ENCODE measurements around the gene RNF112.

RNF112 gene

DNA sequence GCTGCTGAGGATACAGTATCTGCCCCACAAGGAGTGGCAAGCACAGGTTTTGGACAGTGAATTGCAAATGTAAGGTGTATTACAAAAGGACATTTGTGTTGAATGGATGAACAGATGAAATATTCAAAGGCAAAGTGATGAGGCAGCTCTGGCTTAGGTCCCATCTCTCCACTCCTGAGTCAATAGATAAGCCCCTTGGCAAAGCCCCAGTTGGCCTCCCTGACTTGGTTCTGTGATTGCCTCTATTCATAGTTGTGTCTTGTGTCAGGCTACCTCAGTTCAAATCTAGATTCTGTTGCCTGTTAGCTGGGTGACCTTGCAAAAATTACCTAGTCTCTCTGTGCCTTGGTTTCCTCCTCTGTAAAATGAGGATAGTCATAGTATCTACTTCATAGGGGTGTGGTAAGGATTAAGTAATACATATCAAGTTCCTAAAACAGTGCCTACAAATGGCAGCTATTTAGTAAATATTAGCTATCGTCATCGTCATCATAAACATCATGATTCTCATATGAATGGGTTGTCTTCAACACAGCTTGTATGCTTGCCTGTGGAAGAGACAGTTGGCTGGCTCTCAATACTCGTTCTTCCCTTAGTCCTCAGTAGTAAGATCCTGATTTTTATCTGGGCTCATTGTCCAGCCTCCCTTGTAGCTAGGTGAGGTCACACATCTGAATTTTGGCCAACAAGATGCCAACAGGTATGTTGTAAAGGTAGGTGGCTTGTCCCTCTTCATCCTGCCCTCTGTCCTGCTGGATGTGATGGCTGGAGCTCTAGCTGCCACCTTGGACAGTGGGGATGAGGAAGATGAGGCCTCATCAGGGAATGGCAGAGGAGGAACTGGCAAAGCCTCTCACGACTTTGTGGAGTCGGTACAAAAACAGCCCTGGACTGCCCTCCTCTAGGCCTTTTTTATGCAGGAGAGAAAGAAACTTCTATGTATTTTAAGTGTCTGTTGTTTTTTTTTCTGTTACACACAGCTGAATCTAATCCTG lies 21.9 kb upstream of the RNF112 start:
- DNase-seq = peak; percentile 75

DNA sequence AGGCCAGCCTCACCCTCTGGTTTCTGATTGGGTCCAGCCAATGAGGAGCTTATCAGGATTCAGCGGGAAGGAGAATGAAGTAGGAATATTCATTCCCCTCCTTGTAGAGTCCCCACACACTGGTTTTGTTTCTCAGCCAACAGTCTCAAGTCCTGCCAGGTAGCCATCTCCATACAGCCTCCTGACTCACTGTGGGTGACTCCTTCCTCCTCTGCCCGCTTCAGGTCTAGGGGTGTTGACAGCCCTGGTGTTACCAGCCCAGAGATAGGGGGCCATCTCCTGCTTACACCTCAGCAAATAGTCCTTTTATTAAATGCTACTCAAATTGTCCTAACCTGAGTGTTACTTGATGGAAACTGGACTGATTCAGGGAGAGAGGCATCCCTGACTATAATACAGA lies 20.1 kb upstream of the RNF112 start:
- DNase-seq = no peak

DNA sequence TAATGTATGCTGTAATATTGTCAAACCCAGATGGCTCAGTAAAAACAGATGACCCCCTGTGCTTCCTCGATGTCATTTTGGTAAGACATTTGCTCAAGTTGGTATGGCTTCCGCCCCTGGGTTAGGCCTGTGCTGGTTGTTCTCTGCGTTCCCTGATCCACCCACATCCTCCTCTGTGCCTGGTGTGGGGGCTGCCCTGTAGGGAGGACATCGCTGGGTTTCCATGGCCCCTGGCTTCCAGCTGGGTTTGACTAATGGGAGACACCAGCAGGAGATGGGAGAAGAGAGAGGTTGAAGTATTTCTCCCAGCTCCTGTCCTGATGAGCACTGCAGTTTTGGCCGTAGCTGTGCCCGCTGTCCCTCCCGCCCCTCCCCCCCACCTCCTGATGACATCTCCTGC lies 19.6 kb upstream of the RNF112 start:
- DNase-seq = no peak

DNA sequence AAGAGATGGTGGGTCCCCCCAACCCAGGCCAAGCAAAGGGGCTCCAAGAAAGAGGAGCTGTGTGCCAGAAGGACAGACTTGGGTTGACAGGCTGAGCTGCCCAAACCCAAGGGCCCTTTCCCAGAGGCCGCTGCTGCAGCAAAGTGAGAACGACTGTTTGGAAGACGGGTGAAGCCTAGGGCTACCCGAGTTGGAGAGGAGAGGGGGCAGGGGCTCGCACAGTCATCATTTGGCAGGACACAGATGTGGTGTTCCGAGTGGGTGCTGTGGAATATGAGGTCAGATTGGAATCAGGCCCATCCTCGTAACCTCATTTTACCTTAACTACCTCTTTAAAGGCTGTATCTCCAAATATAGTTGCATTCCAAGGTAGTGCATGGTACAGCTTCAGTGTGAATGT lies 18.7 kb upstream of the RNF112 start:
- DNase-seq = no peak

DNA sequence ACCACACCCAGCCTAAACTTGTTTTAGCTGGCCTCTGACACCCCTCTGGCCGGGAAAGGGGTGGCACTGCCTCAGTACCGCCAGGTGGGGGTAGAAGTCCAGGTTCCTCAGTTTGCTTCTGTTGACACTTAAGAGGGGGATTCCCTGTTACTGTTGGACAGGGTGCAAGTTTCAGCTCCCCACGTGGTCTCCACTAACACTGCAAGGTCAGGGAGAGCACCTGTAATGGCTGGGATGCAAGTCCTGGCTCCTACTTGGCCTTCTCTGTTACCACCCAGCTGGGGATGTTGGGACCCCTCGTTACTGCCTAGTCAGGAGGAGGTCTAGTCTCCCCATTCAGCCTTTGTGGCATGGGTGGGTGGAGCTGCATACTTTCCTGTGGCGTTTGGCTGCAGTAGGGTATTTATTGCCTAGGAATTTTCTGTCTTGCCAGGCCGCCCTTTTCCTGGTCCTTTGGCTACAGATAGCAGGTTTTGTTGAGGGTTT lies 13.4 kb upstream of the RNF112 start:
- DNase-seq = no peak

DNA sequence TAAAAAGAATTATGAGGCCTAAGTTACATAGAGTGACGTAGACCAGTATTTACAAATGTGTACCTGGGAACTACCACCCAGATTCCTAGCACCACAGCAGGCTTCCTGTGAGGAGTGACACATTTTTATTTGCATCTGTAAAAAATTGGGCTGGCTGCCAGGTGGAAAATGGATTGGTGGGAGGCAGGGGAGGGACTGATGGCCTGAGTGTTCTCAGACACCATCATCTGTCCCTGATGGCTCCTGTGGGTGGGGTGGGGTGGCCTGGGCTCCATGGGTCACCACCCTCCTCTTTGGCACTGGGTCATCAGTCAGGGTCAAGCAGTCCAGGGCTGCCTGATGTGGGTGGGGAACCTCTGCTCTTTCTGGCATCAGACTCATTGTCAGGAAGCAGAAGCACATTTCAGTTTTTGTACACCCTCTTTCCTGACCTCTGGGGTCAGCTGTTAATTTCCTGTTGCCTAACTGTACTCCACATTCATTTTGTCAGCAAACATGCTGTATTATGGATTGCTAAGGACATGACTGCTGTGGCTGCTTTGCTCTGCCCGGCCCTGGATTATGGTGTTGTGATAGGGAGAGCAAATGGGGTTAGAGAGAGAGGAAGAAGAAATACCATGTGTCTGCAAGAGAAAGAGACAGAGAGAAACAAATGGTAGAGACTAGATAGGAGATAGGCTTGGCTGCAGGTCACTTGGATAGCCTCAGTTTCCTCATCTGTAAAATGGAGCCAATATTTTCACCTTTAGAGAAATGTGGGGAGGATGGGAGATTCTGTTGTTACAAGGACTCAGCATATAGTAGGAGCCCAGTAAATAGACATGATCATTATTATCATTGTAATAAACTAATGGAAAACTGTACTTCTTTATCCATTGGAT lies 12.5 kb upstream of the RNF112 start:
- peak; percentile 89 for DNase-seq

DNA sequence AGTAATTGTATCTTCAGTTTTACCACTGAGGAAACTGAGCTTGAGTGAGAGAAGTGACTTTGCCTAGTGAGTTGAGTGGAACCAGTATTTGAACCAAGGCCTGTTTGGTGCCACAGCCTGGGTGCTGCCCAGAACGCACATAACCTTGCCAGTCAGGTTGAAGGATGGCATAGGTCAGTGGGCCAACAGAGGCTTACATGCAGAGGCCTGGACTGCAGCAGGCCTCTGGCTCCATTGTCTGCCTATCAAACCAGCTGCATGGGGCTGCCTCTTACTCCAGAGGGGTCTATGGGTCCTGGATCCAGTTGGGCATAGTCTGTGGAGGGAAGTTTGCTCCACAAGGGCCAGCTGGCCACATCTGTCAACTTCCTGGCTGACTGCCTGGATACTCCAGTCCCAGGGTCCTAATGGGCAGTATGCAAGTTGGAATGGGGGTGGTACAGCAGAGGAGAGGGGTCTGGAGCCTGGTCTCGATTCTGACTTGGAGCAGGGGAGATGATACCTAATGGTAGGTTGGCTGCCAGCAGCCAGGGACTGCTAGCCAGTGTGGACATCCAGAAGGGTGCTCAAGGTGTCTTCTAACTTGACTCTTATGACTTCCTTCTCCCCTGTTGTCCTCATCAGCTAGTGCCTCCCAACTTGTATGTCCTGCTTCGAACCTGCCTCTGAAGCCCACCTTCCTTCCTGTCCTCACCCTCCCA lies 11.1 kb upstream of the RNF112 start:
- DNase-seq = no peak

DNA sequence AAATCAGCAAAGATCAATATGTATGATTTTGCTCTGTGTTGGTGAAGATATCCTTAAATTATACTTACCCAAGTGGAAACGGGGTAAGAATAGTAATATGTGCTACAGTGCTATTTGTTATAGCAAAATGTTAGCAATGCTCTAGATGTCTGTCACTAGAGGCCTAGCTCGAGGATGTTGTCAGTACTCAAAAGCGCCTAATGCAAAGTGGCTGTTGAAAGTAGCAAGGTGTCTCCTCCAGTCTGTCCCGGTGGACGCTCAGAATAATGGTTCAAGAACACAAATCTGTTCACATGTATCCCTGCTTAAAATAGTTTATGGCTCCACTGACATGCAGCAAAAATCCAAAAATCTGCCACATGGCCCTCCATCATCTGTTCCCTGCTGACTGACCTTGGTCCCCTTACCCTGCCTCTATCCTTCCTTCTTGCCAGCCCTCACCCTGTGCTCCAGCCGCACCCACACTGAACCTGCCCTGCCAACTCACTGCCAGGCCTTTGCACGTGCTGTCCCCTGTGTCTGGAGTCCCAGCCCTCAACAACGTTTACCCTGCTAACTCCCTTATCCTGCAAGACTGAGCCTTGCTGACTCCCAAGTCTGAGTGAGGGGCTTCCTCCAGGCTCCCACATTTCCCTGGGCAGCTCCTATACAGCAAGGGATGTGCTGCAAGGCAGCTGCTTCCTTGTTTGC lies 9.6 kb upstream of the RNF112 start:
- no peak for DNase-seq

DNA sequence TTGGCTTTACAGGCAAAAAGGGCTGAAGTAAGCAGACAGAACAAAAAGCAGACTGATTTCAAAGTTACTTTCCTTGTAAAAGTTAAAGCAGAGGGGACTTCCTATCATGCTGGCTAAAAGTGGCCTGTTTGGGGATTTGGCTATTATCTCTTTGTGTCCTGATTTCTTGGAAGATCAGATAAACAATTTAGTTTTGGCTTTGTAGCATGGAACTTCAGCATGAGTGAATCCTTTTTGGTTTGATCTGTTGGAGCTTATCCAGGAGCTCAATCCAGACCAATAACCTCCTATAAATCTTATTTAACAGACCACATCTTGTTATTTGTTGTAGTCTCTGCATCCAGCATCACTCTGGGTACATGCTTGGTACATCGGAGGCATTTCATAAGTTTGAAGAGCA lies 8.9 kb upstream of the RNF112 start:
- DNase-seq = no peak

DNA sequence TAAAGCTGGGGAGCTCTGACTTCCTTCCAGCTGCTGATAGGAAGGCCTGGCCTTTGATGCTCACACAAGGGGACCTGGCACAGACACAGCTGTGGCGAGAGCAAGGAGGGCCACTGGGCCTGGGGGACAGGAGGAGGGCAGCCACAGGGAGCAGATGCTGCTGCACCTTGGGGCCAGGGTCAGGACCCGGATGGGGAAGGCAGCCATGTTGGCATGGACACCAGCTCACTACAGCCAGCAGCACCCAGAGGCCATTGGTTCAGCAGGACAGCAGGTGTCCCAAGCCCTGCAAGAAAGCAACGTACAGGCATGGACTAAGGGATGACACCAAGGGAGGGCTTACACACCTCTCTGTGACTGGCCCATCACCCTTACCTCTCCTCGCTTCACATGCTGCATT lies 8.0 kb upstream of the RNF112 start:
- no peak for DNase-seq

DNA sequence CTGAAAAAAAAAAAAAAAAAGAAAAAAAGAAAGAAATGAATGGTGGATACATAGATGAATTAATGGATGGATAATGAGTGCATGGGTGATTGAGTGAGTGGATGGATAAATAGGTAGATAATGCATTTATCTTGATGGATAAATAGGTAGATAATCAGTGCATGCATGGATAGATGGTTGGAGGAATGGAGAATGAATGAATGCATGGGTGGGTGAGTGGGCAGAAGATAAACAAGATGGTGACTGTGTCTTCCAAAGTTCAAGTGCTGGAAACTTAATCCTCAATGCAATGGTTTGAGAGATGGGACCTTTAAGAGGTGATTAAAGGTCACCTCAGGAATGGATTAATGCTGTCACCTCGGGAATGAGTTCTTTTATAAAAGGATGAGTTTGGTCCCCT lies 6.8 kb upstream of the RNF112 start:
- no peak for DNase-seq

DNA sequence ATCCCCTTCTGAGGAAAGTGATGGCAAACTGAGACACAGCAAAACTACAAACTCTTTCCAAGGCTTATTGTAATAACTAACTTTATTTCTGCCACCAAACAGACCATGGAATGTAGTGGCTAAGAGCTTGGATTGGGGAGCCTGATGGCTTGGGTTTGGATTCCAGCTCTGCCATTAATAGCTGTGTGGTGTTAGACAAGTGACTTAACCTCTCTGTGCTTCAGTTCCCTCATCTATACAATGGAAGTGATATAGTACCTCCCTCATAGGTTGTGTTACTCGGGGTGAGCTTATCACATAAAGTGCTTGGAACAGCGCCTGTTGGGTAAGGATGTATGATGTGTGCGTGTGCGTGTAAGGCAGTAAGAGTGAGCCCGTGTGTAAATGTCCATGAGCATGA lies 5.9 kb upstream of the RNF112 start:
- DNase-seq = no peak

DNA sequence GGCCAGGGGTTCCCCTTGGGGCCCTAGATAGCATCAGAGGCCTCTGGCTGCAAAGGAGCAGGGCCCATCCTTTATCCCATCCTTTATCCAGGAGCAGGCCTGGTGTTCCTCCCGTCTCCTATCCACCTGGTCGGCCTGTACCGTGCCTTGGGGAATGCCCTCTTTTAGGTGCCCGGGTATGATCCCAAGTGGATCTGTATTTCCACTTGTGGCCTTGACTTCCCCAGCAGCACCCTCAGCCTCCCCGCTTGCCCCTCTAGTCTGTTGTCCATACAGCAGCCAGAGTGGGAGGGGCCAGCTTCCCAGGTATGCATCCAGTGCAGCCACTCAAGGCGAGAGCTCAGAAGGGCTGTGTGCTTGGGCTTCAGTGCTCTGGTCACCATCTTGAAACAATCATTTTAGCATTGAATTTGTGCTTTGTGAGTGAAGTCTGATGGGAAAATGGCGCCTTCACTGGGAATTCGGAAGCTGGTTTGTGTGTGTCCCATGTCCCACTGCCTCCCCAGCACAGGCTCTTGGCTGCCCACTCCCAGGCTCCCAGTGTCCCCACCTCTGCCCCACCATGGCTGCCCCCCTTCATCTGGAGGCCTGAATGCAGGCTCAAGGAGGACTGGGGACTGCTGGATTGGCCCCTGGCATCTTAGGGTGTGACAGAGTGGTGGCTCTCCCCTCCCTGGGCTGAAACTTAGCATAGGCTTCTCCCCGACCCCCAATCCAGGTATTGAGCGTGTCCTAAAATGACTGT lies 3.3 kb upstream of the RNF112 start:
- DNase-seq = no peak

DNA sequence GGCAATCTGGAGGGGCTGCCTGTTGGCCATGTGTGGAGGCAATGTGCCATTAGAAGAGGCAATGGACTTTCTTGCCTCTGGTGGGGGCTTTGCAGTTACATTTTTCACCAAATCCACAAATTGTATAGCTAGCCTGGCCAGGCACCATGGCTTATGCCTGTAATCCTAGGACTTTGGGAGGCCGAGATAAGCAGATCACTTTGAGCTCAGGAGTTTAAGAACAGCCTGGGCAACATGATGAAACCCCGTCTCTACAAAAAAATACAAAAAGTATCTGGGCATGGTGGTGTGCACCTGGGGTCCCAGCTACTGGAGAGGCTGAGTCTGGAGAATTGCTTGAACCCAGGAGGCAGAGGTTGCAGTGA lies 2.7 kb upstream of the RNF112 start:
- DNase-seq = no peak

DNA sequence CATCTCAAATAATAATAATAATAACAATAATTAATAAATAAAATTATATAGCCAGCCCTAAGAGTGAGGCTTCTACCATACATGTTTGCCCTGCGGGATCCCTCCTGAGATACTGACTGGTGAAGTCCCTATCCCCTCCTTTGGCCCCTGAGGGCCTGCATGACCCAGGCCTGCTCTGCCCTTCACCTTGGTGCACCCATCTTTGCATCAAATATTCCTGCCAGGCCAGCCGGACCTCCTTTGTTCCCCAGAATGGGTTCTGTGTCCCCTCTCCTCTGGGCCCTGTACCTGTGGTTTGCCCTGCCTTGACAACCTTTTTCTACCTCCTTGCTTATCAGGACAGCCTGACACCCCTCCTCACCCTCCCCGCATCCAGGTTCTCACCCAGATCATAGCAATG lies 2.0 kb upstream of the RNF112 start:
- DNase-seq = no peak

DNA sequence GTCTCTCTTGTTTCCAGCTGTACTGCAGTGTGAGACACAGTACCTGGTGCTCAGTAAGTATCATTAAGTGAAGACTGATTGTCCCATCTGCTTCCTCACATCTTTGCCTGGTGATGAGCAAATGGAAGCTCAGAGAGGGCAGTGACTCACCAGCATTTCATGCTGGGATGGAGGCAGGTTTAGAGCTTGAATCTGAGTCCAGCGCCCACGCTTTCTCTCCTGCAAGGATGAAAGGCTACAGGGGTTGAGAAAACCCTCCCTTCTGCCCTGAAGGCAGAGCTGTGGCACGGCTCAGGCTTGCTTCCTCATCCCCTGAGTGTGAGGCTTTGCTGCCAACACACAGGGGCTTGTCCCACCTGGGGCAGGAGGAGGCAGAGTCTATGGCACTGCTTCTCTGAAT lies 1.5 kb upstream of the RNF112 start:
- DNase-seq = no peak

DNA sequence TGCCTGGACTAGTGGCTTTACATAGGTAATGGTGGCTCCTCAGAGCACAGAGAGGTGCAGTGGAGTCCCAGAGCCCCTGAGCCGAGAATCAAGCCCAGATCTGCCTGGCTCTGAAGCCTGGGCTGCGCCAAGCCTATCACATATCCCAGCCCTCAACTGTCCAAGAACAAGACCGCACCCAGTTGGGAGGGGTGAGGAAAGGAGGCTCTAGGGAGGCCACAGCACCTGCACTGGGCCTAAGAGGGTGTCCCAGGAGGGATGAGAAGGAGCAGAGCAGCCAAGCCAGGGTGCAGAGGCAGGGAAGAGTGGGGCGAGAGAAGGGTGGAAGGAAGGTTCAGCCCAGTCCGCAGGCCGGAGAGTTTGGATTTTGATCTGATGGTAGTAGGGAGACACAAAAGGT lies 941 bp upstream of the RNF112 start:
- no peak for DNase-seq

DNA sequence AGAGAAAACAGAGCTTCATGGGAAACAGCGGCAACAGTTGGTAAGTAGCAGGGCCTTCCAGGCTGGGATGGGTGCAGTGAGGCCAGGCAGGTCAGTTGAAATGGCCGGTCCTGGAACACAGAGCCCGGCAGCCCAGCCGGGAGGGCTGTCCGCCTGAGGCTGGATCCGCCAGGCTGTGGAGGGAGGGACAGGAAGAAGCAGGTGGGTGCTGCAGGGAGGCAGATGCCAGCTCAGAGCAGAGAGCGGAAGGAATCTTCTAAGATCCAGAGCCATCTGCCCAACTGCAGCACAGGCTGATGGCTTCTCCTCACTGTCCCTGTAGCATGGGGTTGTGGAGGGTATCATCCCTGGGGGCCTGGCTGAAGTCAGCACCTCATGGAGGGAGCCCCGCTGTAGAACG lies 599 bp downstream of the RNF112 start:
- DNase-seq = no peak

DNA sequence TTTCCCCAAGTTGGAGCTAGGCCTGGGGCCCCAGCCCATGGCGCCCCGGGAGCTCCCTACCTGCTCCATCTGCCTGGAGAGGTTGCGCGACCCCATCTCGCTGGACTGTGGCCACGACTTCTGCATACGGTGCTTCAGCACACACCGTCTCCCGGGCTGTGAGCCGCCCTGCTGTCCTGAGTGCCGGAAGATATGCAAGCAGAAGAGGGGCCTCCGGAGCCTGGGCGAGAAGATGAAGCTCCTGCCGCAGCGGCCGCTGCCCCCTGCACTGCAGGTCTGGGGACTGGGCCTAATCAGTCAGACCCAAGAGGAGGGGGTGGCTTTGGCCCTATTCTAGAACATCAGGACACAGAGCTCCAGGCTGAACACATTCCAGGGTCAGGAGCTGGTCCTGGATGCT lies 1.5 kb downstream of the RNF112 start:
- DNase-seq = no peak

DNA sequence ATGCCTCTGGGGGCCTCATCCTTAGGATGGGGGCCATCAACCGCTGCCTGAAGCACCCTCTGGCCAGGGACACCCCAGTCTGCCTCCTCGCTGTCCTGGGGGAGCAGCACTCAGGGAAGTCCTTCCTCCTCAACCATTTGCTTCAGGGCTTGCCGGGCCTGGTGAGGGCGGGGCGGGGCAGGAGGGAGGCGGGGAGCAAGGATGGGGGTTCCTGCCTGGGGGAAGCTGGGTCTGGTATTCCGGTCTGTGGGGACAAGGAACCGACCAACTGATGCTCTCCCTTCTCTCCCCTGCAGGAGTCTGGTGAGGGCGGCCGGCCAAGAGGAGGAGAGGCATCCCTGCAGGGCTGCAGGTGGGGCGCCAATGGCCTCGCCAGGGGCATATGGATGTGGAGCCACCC lies 2.0 kb downstream of the RNF112 start:
- no peak for DNase-seq

DNA sequence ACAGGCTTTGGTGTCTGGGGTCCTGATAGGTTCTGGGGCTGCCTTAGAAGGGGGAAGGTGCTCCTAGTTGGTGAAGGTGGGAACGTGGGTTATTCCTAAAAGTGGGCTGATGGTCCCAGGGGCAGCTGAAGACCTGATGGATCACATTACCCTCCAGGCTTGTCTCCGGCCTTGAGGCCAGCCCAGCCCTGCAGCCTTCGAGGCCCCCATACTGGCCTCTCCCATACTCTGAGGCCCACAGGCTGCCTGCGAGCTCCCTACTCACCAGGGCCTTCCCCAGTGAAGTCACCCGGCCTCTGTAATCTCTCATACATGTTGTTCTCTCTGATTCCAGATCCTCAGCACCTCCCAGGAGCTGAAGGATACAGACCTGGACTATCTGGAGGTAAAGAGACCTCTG lies 2.7 kb downstream of the RNF112 start:
- no peak for DNase-seq
